ENCODE measurements around the gene SLC6A6.

The SLC6A6 gene

GRCh38 chr3:14505803-14506500 lies 103.5 kb downstream of the SLC6A6 start:
- H3K9ac ChIP-seq (ENCODE audit: low read length), result no peak overlapping the region

GRCh38 chr3:14506626-14507304 lies 104.4 kb downstream of the SLC6A6 start:
- Histone ChIP-seq H3K9ac (ENCODE audit: low read length) (no peak overlapping the region), H3K27ac (ENCODE audit: low read depth, low read length) (no peak overlapping the region), H3K4me1 (ENCODE audit: control insufficient read depth, low read depth, low read length) (no peaks in the 10 kb centered on the region), H3K18ac (ENCODE audit: low read length) (no peak overlapping the region), H3K79me2 (ENCODE audit: control insufficient read depth, insufficient read depth, low read length) (no peaks in the 10 kb centered on the region), H3K79me1 (ENCODE audit: low read length) (no peaks in the 10 kb centered on the region), H4K8ac (ENCODE audit: low read depth, low read length) (no peak overlapping the region), H3K23ac (ENCODE audit: low read length) (no peak overlapping the region), H3K4ac (ENCODE audit: low read depth, low read length) (no peak overlapping the region), H4K5ac (ENCODE audit: low read length) (no peak overlapping the region), H3K36me3 (ENCODE audit: control insufficient read depth, insufficient read depth, low read length) (no peaks in the 10 kb centered on the region), H2BK120ac (ENCODE audit: low read depth, low read length) (no peak overlapping the region), H2AK5ac (ENCODE audit: low read length) (no peak overlapping the region), H3K56ac (ENCODE audit: low read length) (no peak overlapping the region), H3K4me3 (ENCODE audit: low read length) (no peak overlapping the region), H3K4me2 (ENCODE audit: low read length) (no peak overlapping the region), H2BK15ac (replicated peaks; ENCODE audit: low read depth) (no peak overlapping the region), H3K27me3 (ENCODE audit: insufficient read depth, low read length, poor library complexity) (no peaks in the 10 kb centered on the region), H2BK5ac (ENCODE audit: low read length) (no peak overlapping the region)
- DNase-seq, result no peak
- no CpG with 5 or more reads among the region's 15 CpGs for WGBS (ENCODE audit: extremely low coverage, insufficient coverage, low lambda C conversion rate)

More at GRCh38 chr3:14505803-14506500, 103.5 kb downstream of the SLC6A6 start:
- no CpG with 5 or more reads among the region's 16 CpGs for WGBS (ENCODE audit: extremely low coverage, insufficient coverage, low lambda C conversion rate)
- no peak overlapping the region for H3K23ac ChIP-seq (ENCODE audit: low read length)
- H2BK15ac ChIP-seq (replicated peaks; ENCODE audit: low read depth), result no peak overlapping the region
- no peaks in the 10 kb centered on the region for H3K4me1 ChIP-seq (ENCODE audit: control insufficient read depth, low read depth, low read length)
- DNase-seq, result no peak
- no peaks in the 10 kb centered on the region for H3K79me2 ChIP-seq (ENCODE audit: control insufficient read depth, insufficient read depth, low read length)
- no peaks in the 10 kb centered on the region for H3K79me1 ChIP-seq (ENCODE audit: low read length)
- H2BK120ac ChIP-seq (ENCODE audit: low read depth, low read length), result no peak overlapping the region
- no peak overlapping the region for H2AK5ac ChIP-seq (ENCODE audit: low read length)
- no peak overlapping the region for H4K8ac ChIP-seq (ENCODE audit: low read depth, low read length)
- no peak overlapping the region for H2BK5ac ChIP-seq (ENCODE audit: low read length)
- H3K36me3 ChIP-seq (ENCODE audit: control insufficient read depth, insufficient read depth, low read length), result no peaks in the 10 kb centered on the region
- H3K4ac ChIP-seq (ENCODE audit: low read depth, low read length), result no peak overlapping the region
- no peak overlapping the region for H3K56ac ChIP-seq (ENCODE audit: low read length)
- no peaks in the 10 kb centered on the region for H3K27me3 ChIP-seq (ENCODE audit: insufficient read depth, low read length, poor library complexity)
- no peak overlapping the region for H4K5ac ChIP-seq (ENCODE audit: low read length)
- H3K18ac ChIP-seq (ENCODE audit: low read length), result no peak overlapping the region
- H3K4me3 ChIP-seq (ENCODE audit: low read length), result no peak overlapping the region
- no peak overlapping the region for H3K27ac ChIP-seq (ENCODE audit: low read depth, low read length)
- no peak overlapping the region for H3K4me2 ChIP-seq (ENCODE audit: low read length)

GRCh38 chr3:14507305-14507741 lies 104.9 kb downstream of the SLC6A6 start:
- H3K27me3 ChIP-seq (ENCODE audit: insufficient read depth, low read length, poor library complexity), result no peaks in the 10 kb centered on the region
- no peaks in the 10 kb centered on the region for H3K79me1 ChIP-seq (ENCODE audit: low read length)
- H3K18ac ChIP-seq (ENCODE audit: low read length), result no peak overlapping the region
- WGBS (ENCODE audit: extremely low coverage, insufficient coverage, low lambda C conversion rate), result no CpG with 5 or more reads among the region's 13 CpGs
- no peak overlapping the region for H4K8ac ChIP-seq (ENCODE audit: low read depth, low read length)
- H3K9ac ChIP-seq (ENCODE audit: low read length), result no peak overlapping the region
- H2BK120ac ChIP-seq (ENCODE audit: low read depth, low read length), result no peak overlapping the region
- no peaks in the 10 kb centered on the region for H3K4me1 ChIP-seq (ENCODE audit: control insufficient read depth, low read depth, low read length)
- H3K4ac ChIP-seq (ENCODE audit: low read depth, low read length), result no peak overlapping the region
- no peak for DNase-seq
- no peak overlapping the region for H4K5ac ChIP-seq (ENCODE audit: low read length)
- H3K4me3 ChIP-seq (ENCODE audit: low read length), result no peak overlapping the region
- no peak overlapping the region for H3K4me2 ChIP-seq (ENCODE audit: low read length)
- no peak overlapping the region for H2BK5ac ChIP-seq (ENCODE audit: low read length)
- no peak overlapping the region for H3K27ac ChIP-seq (ENCODE audit: low read depth, low read length)
- H3K56ac ChIP-seq (ENCODE audit: low read length), result no peak overlapping the region
- H2BK15ac ChIP-seq (replicated peaks; ENCODE audit: low read depth), result no peak overlapping the region
- no peak overlapping the region for H3K23ac ChIP-seq (ENCODE audit: low read length)
- H3K79me2 ChIP-seq (ENCODE audit: control insufficient read depth, insufficient read depth, low read length), result no peaks in the 10 kb centered on the region
- no peaks in the 10 kb centered on the region for H3K36me3 ChIP-seq (ENCODE audit: control insufficient read depth, insufficient read depth, low read length)
- H2AK5ac ChIP-seq (ENCODE audit: low read length), result no peak overlapping the region

GRCh38 chr3:14507757-14508504 lies 105.5 kb downstream of the SLC6A6 start:
- Histone ChIP-seq H3K18ac (ENCODE audit: low read length) (no peak overlapping the region), H3K4me2 (ENCODE audit: low read length) (no peak overlapping the region), H3K23ac (ENCODE audit: low read length) (no peak overlapping the region), H2BK5ac (ENCODE audit: low read length) (no peak overlapping the region), H3K27me3 (ENCODE audit: insufficient read depth, low read length, poor library complexity) (no peaks in the 10 kb centered on the region), H2BK15ac (replicated peaks; ENCODE audit: low read depth) (no peak overlapping the region), H3K4ac (ENCODE audit: low read depth, low read length) (no peak overlapping the region), H3K27ac (ENCODE audit: low read depth, low read length) (no peak overlapping the region), H3K4me3 (ENCODE audit: low read length) (no peak overlapping the region), H4K8ac (ENCODE audit: low read depth, low read length) (no peak overlapping the region), H3K56ac (ENCODE audit: low read length) (no peak overlapping the region), H2AK5ac (ENCODE audit: low read length) (no peak overlapping the region), H2BK120ac (ENCODE audit: low read depth, low read length) (no peak overlapping the region), H4K5ac (ENCODE audit: low read length) (no peak overlapping the region), H3K79me2 (ENCODE audit: control insufficient read depth, insufficient read depth, low read length) (no peaks in the 10 kb centered on the region), H3K4me1 (ENCODE audit: control insufficient read depth, low read depth, low read length) (no peaks in the 10 kb centered on the region), H3K9ac (ENCODE audit: low read length) (no peak overlapping the region), H3K36me3 (ENCODE audit: control insufficient read depth, insufficient read depth, low read length) (no peaks in the 10 kb centered on the region), H3K79me1 (ENCODE audit: low read length) (no peaks in the 10 kb centered on the region)
- WGBS (ENCODE audit: extremely low coverage, insufficient coverage, low lambda C conversion rate), result no CpG with 5 or more reads among the region's 6 CpGs
- no peak for DNase-seq

- no CpG with 5 or more reads among the region's 3 CpGs for WGBS (ENCODE audit: extremely low coverage, insufficient coverage, low lambda C conversion rate)
- Histone ChIP-seq H3K4me2 (ENCODE audit: low read length) (no peak overlapping the region), H3K4ac (ENCODE audit: low read depth, low read length) (no peak overlapping the region), H3K27me3 (ENCODE audit: insufficient read depth, low read length, poor library complexity) (no peaks in the 10 kb centered on the region), H3K36me3 (ENCODE audit: control insufficient read depth, insufficient read depth, low read length) (no peaks in the 10 kb centered on the region), H3K79me2 (ENCODE audit: control insufficient read depth, insufficient read depth, low read length) (no peaks in the 10 kb centered on the region), H2BK15ac (replicated peaks; ENCODE audit: low read depth) (no peak overlapping the region), H3K23ac (ENCODE audit: low read length) (no peak overlapping the region), H3K79me1 (ENCODE audit: low read length) (no peaks in the 10 kb centered on the region), H2BK120ac (ENCODE audit: low read depth, low read length) (no peak overlapping the region), H3K4me1 (ENCODE audit: control insufficient read depth, low read depth, low read length) (no peaks in the 10 kb centered on the region), H3K18ac (ENCODE audit: low read length) (no peak overlapping the region), H2BK5ac (ENCODE audit: low read length) (no peak overlapping the region), H3K9ac (ENCODE audit: low read length) (no peak overlapping the region), H3K27ac (ENCODE audit: low read depth, low read length) (no peak overlapping the region), H4K5ac (ENCODE audit: low read length) (no peak overlapping the region), H4K8ac (ENCODE audit: low read depth, low read length) (no peak overlapping the region), H3K56ac (ENCODE audit: low read length) (no peak overlapping the region), H3K4me3 (ENCODE audit: low read length) (no peak overlapping the region), H2AK5ac (ENCODE audit: low read length) (no peak overlapping the region)
- DNase-seq, result no peak
These were observed 106.1 kb downstream of the SLC6A6 start for GRCh38 chr3:14508505-14508819.
